Activated CD4-positive, alpha-beta T cell treated with anti-CD3 and anti-CD28 coated beads, Interleukin-2, amount 10 ng/mL, durations not matched to agents 24 days and 14 days (primary cell): ENCODE measurements around the gene PIP5K1B. TPM values are rescaled to one million over a fixed set of nuclear protein-coding genes. Genes with fewer than 3 reads are reported as not detected.

Source experiments
- DNase-seq: peaks from one replicate; pipeline ENCODE4 v3.0.0; 2022
- H3K27ac Mint-ChIP-seq: one replicate; pipeline ENCODE4 v1.8.0; 2022; ENCODE audit warnings: mild to moderate bottlenecking, mixed read lengths
- H3K27me3 Mint-ChIP-seq: one replicate; pipeline ENCODE4 v1.8.0; 2022; ENCODE audit warnings: mixed read lengths
- H3K36me3 Mint-ChIP-seq: one replicate; pipeline ENCODE4 v1.8.0; 2022; ENCODE audit warnings: low read depth, mild to moderate bottlenecking, mixed read lengths
- H3K4me1 Mint-ChIP-seq: one replicate; pipeline ENCODE4 v1.8.0; 2021; ENCODE audit warnings: mixed read lengths
- H3K4me3 Mint-ChIP-seq: one replicate; pipeline ENCODE4 v1.8.0; 2022; ENCODE audit warnings: mild to moderate bottlenecking, moderate library complexity, mixed read lengths
- H3K9me3 Mint-ChIP-seq: one replicate; pipeline ENCODE4 v1.8.0; 2021; ENCODE audit warnings: mixed read lengths
- intact Hi-C: fragments of 100-400 bp; cut with micrococcal nuclease; formaldehyde crosslinking; loops from one replicate; pipeline ENCODE4 v1.15.1; 2023
- total RNA-seq: library from RNA; stranded (reverse); gene quantifications from 2 replicates; pipeline ENCODE4 v1.2.3, GENCODE V29; 2022

The PIP5K1B gene
- total RNA-seq, 1 donor from 2014 or later = 58.8 TPM

- peaks cover 46% of the 10 kb centered on the region for H3K4me1 Mint-ChIP-seq
Measured at GRCh38 chr9:68895741-68896478, 190.9 kb downstream of the PIP5K1B start.

GRCh38 chr9:68896486-68896885 lies 191.4 kb downstream of the PIP5K1B start:
- no peaks in the 10 kb centered on the region for H3K27me3 Mint-ChIP-seq
- DNase-seq = no peak
- H3K27ac Mint-ChIP-seq = peak overlapping the region; percentile 82
- intact Hi-C loops = loop anchor here (2.0 kb wide), 3 partner anchors 20 to 78 kb away; no protein-coding TSS in a partner anchor
- peaks cover 14% of the 10 kb centered on the region for H3K36me3 Mint-ChIP-seq
- peak overlapping the region; percentile 73 for H3K4me3 Mint-ChIP-seq
- H3K9me3 Mint-ChIP-seq = no peaks in the 10 kb centered on the region
- peaks cover 46% of the 10 kb centered on the region for H3K4me1 Mint-ChIP-seq

More at GRCh38 chr9:68895741-68896478, 190.9 kb downstream of the PIP5K1B start:
- intact Hi-C loops = loop anchor here (2.0 kb wide), 3 partner anchors 21 to 79 kb away; no protein-coding TSS in a partner anchor
- peak; percentile 75 for DNase-seq
- H3K9me3 Mint-ChIP-seq = no peaks in the 10 kb centered on the region
- peaks cover 16% of the 10 kb centered on the region for H3K36me3 Mint-ChIP-seq
- peak overlapping the region; percentile 82 for H3K27ac Mint-ChIP-seq
- H3K27me3 Mint-ChIP-seq = no peaks in the 10 kb centered on the region
- H3K4me3 Mint-ChIP-seq = peak overlapping the region; percentile 73

- no peak for DNase-seq
- Mint-ChIP-seq H3K27ac (peak overlapping the region; percentile 45), H3K36me3 (peaks cover 14% of the 10 kb centered on the region), H3K4me3 (no peak overlapping the region), H3K9me3 (no peaks in the 10 kb centered on the region), H3K27me3 (no peaks in the 10 kb centered on the region), H3K4me1 (peaks cover 46% of the 10 kb centered on the region)
- intact Hi-C loops = loop anchor here (2.0 kb wide), 3 partner anchors 19 to 77 kb away; no protein-coding TSS in a partner anchor
Measured at GRCh38 chr9:68897577-68898145, 192.6 kb downstream of the PIP5K1B start.

DNA sequence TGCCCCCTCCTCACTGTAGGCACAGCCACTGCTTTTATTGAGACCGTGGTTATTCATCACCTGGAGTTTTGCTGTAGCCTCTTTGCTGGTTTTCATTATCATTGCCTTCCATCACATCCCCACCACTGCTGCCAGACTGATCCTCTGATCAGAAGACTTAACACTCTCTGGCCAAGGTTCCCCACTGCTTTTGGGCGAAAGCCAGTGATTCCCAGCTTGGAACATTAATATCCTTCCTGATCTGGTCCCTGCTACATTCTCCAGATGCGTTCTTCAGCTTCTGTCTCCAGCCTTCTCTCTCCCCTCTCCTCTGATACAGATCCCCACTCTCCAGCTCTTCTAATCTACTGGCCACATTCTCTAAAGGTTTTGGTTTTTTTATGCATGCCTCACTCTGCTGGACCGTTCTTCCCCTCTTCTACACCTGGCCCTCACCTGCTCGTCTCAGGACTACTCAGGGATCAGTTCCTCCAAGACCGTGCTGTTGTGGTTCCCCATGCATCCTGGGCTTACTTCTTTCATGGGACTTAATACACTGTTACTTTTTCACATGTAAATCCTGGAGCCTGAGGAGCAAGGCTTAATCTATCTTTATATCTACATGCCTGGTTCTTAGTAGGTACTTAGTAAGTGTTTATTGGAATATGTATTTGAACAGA lies 193.9 kb downstream of the PIP5K1B start:
- peaks cover 45% of the 10 kb centered on the region for H3K4me1 Mint-ChIP-seq
- intact Hi-C loops = no loop called here
- peaks cover 14% of the 10 kb centered on the region for H3K36me3 Mint-ChIP-seq
- no peak overlapping the region for H3K4me3 Mint-ChIP-seq
- no peaks in the 10 kb centered on the region for H3K27me3 Mint-ChIP-seq
- H3K27ac Mint-ChIP-seq = peak overlapping the region; percentile 3
- H3K9me3 Mint-ChIP-seq = no peaks in the 10 kb centered on the region
- DNase-seq = no peak

DNA sequence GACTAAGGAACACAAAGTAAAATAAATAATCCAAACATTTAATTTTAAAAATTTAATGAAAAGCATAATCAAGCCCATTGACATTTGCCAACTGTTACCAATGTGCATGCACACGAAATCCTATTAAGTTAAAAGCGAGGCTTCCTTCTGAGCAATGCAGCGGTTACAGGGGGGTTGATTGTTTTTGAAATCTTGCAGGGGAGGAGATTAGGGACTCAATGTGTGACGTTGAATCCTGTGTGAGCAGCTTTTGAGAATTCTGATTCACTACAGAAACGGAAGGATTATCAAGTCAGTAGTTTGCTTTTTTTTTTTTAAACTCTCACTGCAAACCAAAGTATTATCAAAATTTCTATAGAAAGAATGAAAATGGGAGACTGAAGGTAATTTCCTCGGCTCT lies 199.4 kb downstream of the PIP5K1B start:
- no peaks in the 10 kb centered on the region for H3K27me3 Mint-ChIP-seq
- no peak for DNase-seq
- H3K4me1 Mint-ChIP-seq = peaks cover 14% of the 10 kb centered on the region
- peaks cover 6% of the 10 kb centered on the region for H3K36me3 Mint-ChIP-seq
- no peak overlapping the region for H3K4me3 Mint-ChIP-seq
- intact Hi-C loops = no loop called here
- H3K27ac Mint-ChIP-seq = no peak overlapping the region
- H3K9me3 Mint-ChIP-seq = peaks cover 3% of the 10 kb centered on the region

- intact Hi-C loops = no loop called here
- Mint-ChIP-seq H3K9me3 (peaks cover 3% of the 10 kb centered on the region), H3K27ac (peak overlapping the region; percentile 38), H3K4me1 (peaks cover 14% of the 10 kb centered on the region), H3K36me3 (peaks cover 2% of the 10 kb centered on the region), H3K4me3 (no peak overlapping the region), H3K27me3 (no peaks in the 10 kb centered on the region)
- DNase-seq = no peak
Measured at GRCh38 chr9:68905129-68905528, 200.1 kb downstream of the PIP5K1B start.

DNA sequence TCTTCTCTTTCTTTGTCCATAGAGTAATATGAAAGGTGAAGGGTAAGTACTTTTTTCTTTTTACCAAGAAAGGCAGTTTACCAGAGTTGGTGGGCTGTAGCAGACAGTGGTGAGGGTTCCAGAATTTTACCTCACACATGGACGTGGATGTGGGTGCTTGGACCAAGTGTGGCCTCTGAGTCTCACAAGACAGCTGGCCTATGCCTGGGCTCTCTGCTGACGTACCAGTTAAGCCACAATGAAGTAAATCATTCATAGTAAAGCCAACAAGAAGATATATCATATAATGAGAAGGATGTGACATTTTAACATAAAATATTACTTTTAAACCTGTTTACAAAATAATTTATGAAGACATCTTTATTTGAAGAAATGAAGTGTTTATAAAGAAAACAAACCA lies 202.9 kb downstream of the PIP5K1B start:
- no peak for DNase-seq
- intact Hi-C loops = no loop called here
- Mint-ChIP-seq H3K27me3 (no peaks in the 10 kb centered on the region), H3K27ac (no peak overlapping the region), H3K4me1 (peaks cover 23% of the 10 kb centered on the region), H3K4me3 (no peak overlapping the region), H3K9me3 (peaks cover 9% of the 10 kb centered on the region), H3K36me3 (peaks cover 2% of the 10 kb centered on the region)

GRCh38 chr9:68912561-68912960 lies 207.5 kb downstream of the PIP5K1B start:
- intact Hi-C loops = loop anchor here (10.0 kb wide), 1 partner anchor 48 kb away; no protein-coding TSS in a partner anchor
- H3K36me3 Mint-ChIP-seq = peaks cover 7% of the 10 kb centered on the region

DNA sequence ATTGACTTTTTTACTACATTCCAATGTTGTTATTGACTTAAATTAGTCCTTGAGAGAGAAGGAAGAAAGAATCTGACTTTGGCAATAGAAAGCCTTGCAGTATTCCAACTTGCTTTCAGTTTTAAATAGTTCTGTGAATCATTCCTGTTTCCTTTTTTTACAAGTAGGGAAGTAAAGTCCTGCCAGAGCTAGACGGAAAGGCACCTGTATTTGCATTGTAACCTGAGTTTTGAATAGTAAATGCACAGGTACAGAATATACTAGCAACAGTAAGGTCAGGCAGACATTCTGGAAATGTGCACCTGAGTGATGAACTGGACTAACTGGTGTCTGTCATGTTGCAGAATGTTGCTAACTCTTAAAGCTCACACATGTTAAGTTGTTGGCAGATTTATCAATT lies 208.0 kb downstream of the PIP5K1B start:
- no peaks in the 10 kb centered on the region for H3K27me3 Mint-ChIP-seq
- H3K4me1 Mint-ChIP-seq = peaks cover 24% of the 10 kb centered on the region
- intact Hi-C loops = loop anchor here (10.0 kb wide), 1 partner anchor 48 kb away; no protein-coding TSS in a partner anchor
- no peak overlapping the region for H3K27ac Mint-ChIP-seq
- peaks cover 10% of the 10 kb centered on the region for H3K36me3 Mint-ChIP-seq
- H3K4me3 Mint-ChIP-seq = no peak overlapping the region
- peaks cover 6% of the 10 kb centered on the region for H3K9me3 Mint-ChIP-seq
- DNase-seq = no peak

More at GRCh38 chr9:68912561-68912960, 207.5 kb downstream of the PIP5K1B start:
- H3K27ac Mint-ChIP-seq = no peak overlapping the region
- peaks cover 6% of the 10 kb centered on the region for H3K9me3 Mint-ChIP-seq
- peaks cover 21% of the 10 kb centered on the region for H3K4me1 Mint-ChIP-seq
- H3K4me3 Mint-ChIP-seq = no peak overlapping the region
- no peak for DNase-seq
- H3K27me3 Mint-ChIP-seq = no peaks in the 10 kb centered on the region

- no peaks in the 10 kb centered on the region for H3K27me3 Mint-ChIP-seq
- no peak overlapping the region for H3K27ac Mint-ChIP-seq
- no peak overlapping the region for H3K4me3 Mint-ChIP-seq
- no peak for DNase-seq
- intact Hi-C loops = loop anchor here (5.0 to 10.0 kb wide), 3 partner anchors 50 to 83 kb away; no protein-coding TSS in a partner anchor
- H3K4me1 Mint-ChIP-seq = peaks cover 28% of the 10 kb centered on the region
- H3K9me3 Mint-ChIP-seq = peaks cover 6% of the 10 kb centered on the region
- H3K36me3 Mint-ChIP-seq = peaks cover 14% of the 10 kb centered on the region
Measured at GRCh38 chr9:68914751-68915150, 209.7 kb downstream of the PIP5K1B start.

- Mint-ChIP-seq H3K4me3 (no peak overlapping the region), H3K36me3 (peaks cover 26% of the 10 kb centered on the region), H3K9me3 (no peaks in the 10 kb centered on the region), H3K27ac (no peak overlapping the region), H3K27me3 (no peaks in the 10 kb centered on the region), H3K4me1 (peaks cover 21% of the 10 kb centered on the region)
- DNase-seq = no peak
- intact Hi-C loops = loop anchor here (5.0 to 10.0 kb wide), 3 partner anchors 53 to 78 kb away; no protein-coding TSS in a partner anchor
Measured at GRCh38 chr9:68919661-68920060, 214.6 kb downstream of the PIP5K1B start.

- Mint-ChIP-seq H3K4me3 (no peak overlapping the region), H3K9me3 (no peaks in the 10 kb centered on the region), H3K36me3 (peaks cover 26% of the 10 kb centered on the region), H3K4me1 (peaks cover 15% of the 10 kb centered on the region), H3K27me3 (no peaks in the 10 kb centered on the region), H3K27ac (peak overlapping the region; percentile 17)
- intact Hi-C loops = no loop called here
- DNase-seq = no peak
Measured at GRCh38 chr9:68920921-68921320, 215.9 kb downstream of the PIP5K1B start.

DNA sequence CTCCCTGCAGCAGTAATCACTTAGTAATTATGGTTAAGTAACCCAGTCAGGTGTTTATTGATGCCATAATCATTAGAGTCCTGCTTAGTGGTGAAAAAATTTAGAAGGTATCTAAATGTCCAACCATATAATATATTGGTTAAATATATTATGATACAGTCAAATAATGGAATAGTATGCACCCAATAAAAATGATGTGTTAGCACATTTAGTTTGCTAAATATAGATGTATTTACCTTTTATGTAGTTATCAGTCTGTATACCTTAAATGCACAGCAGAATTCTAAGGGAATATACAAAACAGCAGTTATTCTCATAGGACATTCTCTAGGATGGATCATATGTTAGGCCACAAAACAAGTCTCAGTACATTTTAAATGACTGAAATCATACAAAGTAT lies 218.4 kb downstream of the PIP5K1B start:
- H3K27me3 Mint-ChIP-seq = peaks cover 12% of the 10 kb centered on the region
- H3K4me3 Mint-ChIP-seq = no peak overlapping the region
- H3K4me1 Mint-ChIP-seq = peaks cover 8% of the 10 kb centered on the region
- no peak overlapping the region for H3K27ac Mint-ChIP-seq
- H3K9me3 Mint-ChIP-seq = no peaks in the 10 kb centered on the region
- H3K36me3 Mint-ChIP-seq = peaks cover 16% of the 10 kb centered on the region
- intact Hi-C loops = no loop called here
- no peak for DNase-seq

GRCh38 chr9:68925175-68925574 lies 220.1 kb downstream of the PIP5K1B start:
- H3K36me3 Mint-ChIP-seq = peaks cover 16% of the 10 kb centered on the region
- H3K9me3 Mint-ChIP-seq = peaks cover 8% of the 10 kb centered on the region
- intact Hi-C loops = no loop called here
- H3K27me3 Mint-ChIP-seq = peaks cover 20% of the 10 kb centered on the region
- DNase-seq = no peak
- peaks cover 3% of the 10 kb centered on the region for H3K4me1 Mint-ChIP-seq
- no peak overlapping the region for H3K27ac Mint-ChIP-seq
- no peak overlapping the region for H3K4me3 Mint-ChIP-seq
